HG02938 (cell line): ENCODE measurements around the gene ZCCHC24.
"Not testable (repeated sequence)": the region's sequence is repeated elsewhere in the genome, so short reads cannot be mapped to it uniquely, and the experiment has no call there.

ENCODE experiments used
- ATAC-seq: cut with Tn5 transposase; IDR thresholded peaks from one replicate; pipeline ENCODE4 v1.9.1; 2021; ENCODE audit warnings: mild to moderate bottlenecking, moderate library complexity; ENCODE audit not compliant: unreplicated experiment

The ZCCHC24 gene

GRCh38 chr10:79335470-79336235, 109.8 kb downstream of the ZCCHC24 start:
- no peak for ATAC-seq

GRCh38 chr10:79335094-79335469, 110.3 kb downstream of the ZCCHC24 start:
- no peak for ATAC-seq

GRCh38 chr10:79334573-79334972, 110.9 kb downstream of the ZCCHC24 start:
- no peak for ATAC-seq

GRCh38 chr10:79333513-79333912, 111.9 kb downstream of the ZCCHC24 start:
- ATAC-seq: no peak

GRCh38 chr10:79332610-79333315, 112.7 kb downstream of the ZCCHC24 start:
- ATAC-seq: not testable (repeated sequence)
